Gastroesophageal sphincter (tissue), 3 donors: ENCODE data around the gene RHEX.

Source experiments
- EP300 ChIP-seq: sonication (generic); formaldehyde crosslinking; IDR thresholded peaks from one replicate; pipeline ENCODE4 v1.6.1; 2017; ENCODE audit warnings: antibody characterized with exemption, mild to moderate bottlenecking
- POLR2A ChIP-seq, 2 donors: fragments of 450-650 bp; IDR thresholded peaks; one replicate each; pipeline ENCODE4 v1.6.1; 2017; ENCODE audit warnings: antibody characterized with exemption in 2 of 2, mild to moderate bottlenecking in 2 of 2, moderate library complexity in 1 of 2
- POLR2AphosphoS5 ChIP-seq: sonication (generic); formaldehyde crosslinking; IDR thresholded peaks from one replicate; pipeline ENCODE4 v1.6.1; 2017; ENCODE audit warnings: antibody characterized with exemption
- TF ChIP-seq, protein P1 (sequence below), 4 experiments: fragments of 200-600 bp in 2 of 4; fragments of 450-650 bp in 2 of 4; sonication (generic) in 1 of 4; IDR thresholded peaks; one replicate each; pipeline ENCODE4 v1.5.1; 2017 to 2019; ENCODE audit warnings: antibody characterized with exemption in 4 of 4, mild to moderate bottlenecking in 2 of 4, moderate library complexity in 2 of 4

DNA sequence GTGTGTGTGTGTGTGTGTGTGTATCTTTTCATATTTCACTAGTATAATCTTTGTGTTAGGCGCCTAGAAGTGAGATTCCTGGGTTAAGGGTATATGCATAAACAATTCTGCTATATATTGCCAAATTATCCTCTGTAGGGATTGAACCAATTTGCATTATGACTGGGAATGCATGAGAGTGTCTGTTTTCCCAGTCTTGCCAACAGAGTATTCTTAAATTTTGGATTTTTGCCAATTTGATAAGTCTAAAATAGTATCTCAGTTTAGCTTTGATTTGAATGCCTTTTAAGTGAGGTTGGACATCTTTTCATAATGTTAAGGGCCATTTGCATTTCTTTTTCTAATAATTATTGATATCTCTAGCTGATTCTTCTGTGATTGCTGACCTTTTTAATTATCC is 72.4 kb downstream of the RHEX start:
- TF ChIP-seq, protein P1, sequence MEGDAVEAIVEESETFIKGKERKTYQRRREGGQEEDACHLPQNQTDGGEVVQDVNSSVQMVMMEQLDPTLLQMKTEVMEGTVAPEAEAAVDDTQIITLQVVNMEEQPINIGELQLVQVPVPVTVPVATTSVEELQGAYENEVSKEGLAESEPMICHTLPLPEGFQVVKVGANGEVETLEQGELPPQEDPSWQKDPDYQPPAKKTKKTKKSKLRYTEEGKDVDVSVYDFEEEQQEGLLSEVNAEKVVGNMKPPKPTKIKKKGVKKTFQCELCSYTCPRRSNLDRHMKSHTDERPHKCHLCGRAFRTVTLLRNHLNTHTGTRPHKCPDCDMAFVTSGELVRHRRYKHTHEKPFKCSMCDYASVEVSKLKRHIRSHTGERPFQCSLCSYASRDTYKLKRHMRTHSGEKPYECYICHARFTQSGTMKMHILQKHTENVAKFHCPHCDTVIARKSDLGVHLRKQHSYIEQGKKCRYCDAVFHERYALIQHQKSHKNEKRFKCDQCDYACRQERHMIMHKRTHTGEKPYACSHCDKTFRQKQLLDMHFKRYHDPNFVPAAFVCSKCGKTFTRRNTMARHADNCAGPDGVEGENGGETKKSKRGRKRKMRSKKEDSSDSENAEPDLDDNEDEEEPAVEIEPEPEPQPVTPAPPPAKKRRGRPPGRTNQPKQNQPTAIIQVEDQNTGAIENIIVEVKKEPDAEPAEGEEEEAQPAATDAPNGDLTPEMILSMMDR (IDR thresholded peaks at IDR 0.05) = no peak
- TF ChIP-seq POLR2A (IDR thresholded peaks at IDR 0.05) (no peak), EP300 (no peak), POLR2AphosphoS5 (no peak)
